Activated CD8-positive, alpha-beta T cell treated with anti-CD3 and anti-CD28 coated beads for 36 hours (primary cell): ENCODE measurements around the gene SORCS2. TPM values are rescaled to one million over a fixed set of nuclear protein-coding genes. Genes with fewer than 3 reads are reported as not detected.

Source experiments
- ATAC-seq: fragments of 200-7000 bp; cut with Tn5 transposase; one replicate; pipeline ENCODE4 v1.10.0; 2021; ENCODE audit warnings: mild to moderate bottlenecking, moderate library complexity
- CTCF ChIA-PET: fragments of 350-600 bp; sonication (Branson Sonifier 250); formaldehyde crosslinking; loops from one replicate; lab custom pipeline; 2021; ENCODE audit warnings: antibody characterized with exemption; lab: Charles Lee
- POLR2A ChIA-PET: fragments of 350-600 bp; sonication (Branson Sonifier 250); formaldehyde crosslinking; loops from one replicate; lab custom pipeline; 2021; ENCODE audit warnings: antibody characterized with exemption; lab: Charles Lee
- DNase-seq: peaks from one replicate; pipeline ENCODE4 v3.0.0-alpha.2; 2020
- H3K27ac Mint-ChIP-seq: one replicate; pipeline ENCODE4 v1.8.0; 2021; ENCODE audit warnings: mild to moderate bottlenecking, mixed read lengths
- H3K27me3 Mint-ChIP-seq: one replicate; pipeline ENCODE4 v1.8.0; 2021; ENCODE audit warnings: mixed read lengths
- H3K36me3 Mint-ChIP-seq: one replicate; pipeline ENCODE4 v1.8.0; 2021; ENCODE audit warnings: low read depth, mixed read lengths
- H3K4me1 Mint-ChIP-seq: one replicate; pipeline ENCODE4 v1.8.0; 2021; ENCODE audit warnings: low read depth, mixed read lengths
- H3K4me3 Mint-ChIP-seq: one replicate; pipeline ENCODE4 v1.8.0; 2021; ENCODE audit warnings: mild to moderate bottlenecking, moderate library complexity, mixed read lengths
- H3K9me3 Mint-ChIP-seq: one replicate; pipeline ENCODE4 v1.8.0; 2021; ENCODE audit warnings: mixed read lengths
- CTCF ChIP-seq: fragments of 200-600 bp; IDR thresholded peaks from one replicate; pipeline ENCODE4 v1.8.0; 2022; ENCODE audit warnings: antibody characterized with exemption, mild to moderate bottlenecking
- intact Hi-C: fragments of 100-400 bp; cut with micrococcal nuclease; formaldehyde crosslinking; loops from one replicate; pipeline ENCODE4 v1.10.0; 2022
- total RNA-seq, 2 experiments: library from RNA; stranded (reverse); gene quantifications; one replicate each; pipeline ENCODE4 v1.2.3, GENCODE V29; 2021

The SORCS2 gene
- total RNA-seq, 2 experiments from 2014 or later = 0.05 TPM; not detected in 1

GRCh38 chr4:7299010-7299907 is 106.9 kb downstream of the SORCS2 start:
- Mint-ChIP-seq H3K4me1 (no peaks in the 10 kb centered on the region), H3K27me3 (peaks cover 5% of the 10 kb centered on the region), H3K27ac (no peak overlapping the region), H3K36me3 (no peaks in the 10 kb centered on the region), H3K9me3 (no peaks in the 10 kb centered on the region), H3K4me3 (no peak overlapping the region)
- intact Hi-C loops = no loop called here
- TF ChIP-seq CTCF = no peak
- DNase-seq (no peak), ATAC-seq (no peak)
- ChIA-PET POLR2A (no interaction called here), CTCF (no interaction called here)

GRCh38 chr4:7299908-7300710 is 107.8 kb downstream of the SORCS2 start:
- Mint-ChIP-seq H3K27ac (no peak overlapping the region), H3K9me3 (no peaks in the 10 kb centered on the region), H3K27me3 (peaks cover 5% of the 10 kb centered on the region), H3K4me3 (no peak overlapping the region), H3K36me3 (no peaks in the 10 kb centered on the region), H3K4me1 (no peaks in the 10 kb centered on the region)
- ATAC-seq = no peak
- intact Hi-C loops = no loop called here
- ChIA-PET POLR2A (no interaction called here), CTCF (no interaction called here)
- no peak for TF ChIP-seq CTCF
- no peak for DNase-seq

GRCh38 chr4:7300711-7301095 is 108.4 kb downstream of the SORCS2 start:
- Mint-ChIP-seq H3K36me3 (no peaks in the 10 kb centered on the region), H3K9me3 (no peaks in the 10 kb centered on the region), H3K4me3 (no peak overlapping the region), H3K4me1 (no peaks in the 10 kb centered on the region), H3K27ac (no peak overlapping the region), H3K27me3 (peaks cover 5% of the 10 kb centered on the region)
- POLR2A ChIA-PET = no interaction called here
- CTCF ChIA-PET = no interaction called here
- intact Hi-C loops = no loop called here
- ATAC-seq (no peak), DNase-seq (no peak)
- no peak for TF ChIP-seq CTCF

GRCh38 chr4:7301126-7301785 is 108.9 kb downstream of the SORCS2 start:
- POLR2A ChIA-PET = no interaction called here
- ATAC-seq (no peak), DNase-seq (no peak)
- Mint-ChIP-seq H3K27ac (no peak overlapping the region), H3K36me3 (no peaks in the 10 kb centered on the region), H3K9me3 (no peaks in the 10 kb centered on the region), H3K4me3 (no peak overlapping the region), H3K27me3 (peaks cover 5% of the 10 kb centered on the region), H3K4me1 (no peaks in the 10 kb centered on the region)
- intact Hi-C loops = no loop called here
- CTCF ChIA-PET = no interaction called here
- no peak for TF ChIP-seq CTCF
